Prostate gland (tissue), 2 donors: ENCODE results near the gene TMEM61. TPM values are rescaled to one million over a fixed set of nuclear protein-coding genes. Genes with fewer than 3 reads are reported as not detected.

ENCODE experiments used
- DNase-seq: peaks from one replicate; pipeline ENCODE4 v3.0.0-alpha.2; 2019; ENCODE audit warnings: low spot score
- H3K27ac ChIP-seq, 2 donors: fragments of 200-600 bp; sonication (generic); 2 replicates each; pipeline ENCODE4 v1.5.1; 2017 to 2019
- H3K27me3 ChIP-seq: fragments of 200-600 bp; sonication (generic); replicated peaks from 2 replicates; pipeline ENCODE4 v1.5.1; 2019; ENCODE audit not compliant: insufficient read depth
- H3K36me3 ChIP-seq, 2 donors: fragments of 200-600 bp; sonication (generic); 1 replicate in 1 of 2; 2 replicates in 1 of 2; pipeline versions ENCODE4 v1.5.1 to v1.8.1; 2017 to 2019
- H3K4me1 ChIP-seq: fragments of 200-600 bp; sonication (generic); replicated peaks from 2 replicates; pipeline ENCODE4 v1.5.1; 2019
- H3K4me3 ChIP-seq, 2 donors: fragments of 200-600 bp; sonication (generic); 2 replicates each; pipeline ENCODE4 v1.5.1; 2017 to 2019
- H3K9me3 ChIP-seq: fragments of 200-600 bp; sonication (generic); 2 replicates; pipeline ENCODE4 v1.5.1; 2017
- CTCF ChIP-seq, 4 experiments: fragments of 200-600 bp in 2 of 4; fragments of 450-650 bp in 2 of 4; sonication (generic) in 2 of 4; IDR thresholded peaks; 1 replicate in 3 of 4; 2 replicates in 1 of 4; pipeline ENCODE4 v1.5.1; 2016 to 2019; ENCODE audit warnings: antibody characterized with exemption in 4 of 4, mild to moderate bottlenecking in 2 of 4, moderate library complexity in 2 of 4
- POLR2A ChIP-seq: fragments of 450-650 bp; IDR thresholded peaks from one replicate; pipeline ENCODE4 v1.6.1; 2016; ENCODE audit warnings: antibody characterized with exemption, mild to moderate bottlenecking
- POLR2AphosphoS5 ChIP-seq: sonication (generic); formaldehyde crosslinking; IDR thresholded peaks from one replicate; pipeline ENCODE4 v1.6.1; 2017; ENCODE audit warnings: antibody characterized with exemption
- WGBS: methylation state at CpG from one replicate; pipeline ENCODE4 v1.1.5; 2018; 5-methylcytosine and 5-hydroxymethylcytosine counted together
- intact Hi-C: fragments of 100-400 bp; cut with DNase I; formaldehyde crosslinking; loops from one replicate; pipeline ENCODE4 v1.14.2; 2022
- total RNA-seq, 2 donors: library from RNA; depleted of rRNA; stranded (reverse); fragments of >200 nt; gene quantifications; one replicate each; pipeline ENCODE4 v1.1.0, GENCODE V29; 2016

The TMEM61 gene
- total RNA-seq, 2 donors from 2014 or later, result 2.4 to 5.4 TPM

- no peak for TF ChIP-seq POLR2AphosphoS5
- TF ChIP-seq POLR2A, result no peak
- TF ChIP-seq CTCF (IDR thresholded peaks at IDR 0.05), result no peak
- intact Hi-C loops, result no loop called here
- peaks cover 3% of the 10 kb centered on the region for H3K4me1 ChIP-seq
- H3K9me3 ChIP-seq, result no peaks in the 10 kb centered on the region
- H3K27ac ChIP-seq, result no peak overlapping the region
- 83% methylated on average over 8 of the region's 8 CpGs for WGBS
- H3K27me3 ChIP-seq, result no peaks in the 10 kb centered on the region
- H3K4me3 ChIP-seq, result no peak overlapping the region
- H3K36me3 ChIP-seq, result no peaks in the 10 kb centered on the region
- DNase-seq, result no peak
These were observed 9.0 kb downstream of the TMEM61 start for GRCh38 chr1:54989473-54989872.

GRCh38 chr1:54989968-54990810 is 9.8 kb downstream of the TMEM61 start:
- Histone ChIP-seq H3K9me3 (no peaks in the 10 kb centered on the region), H3K36me3 (no peaks in the 10 kb centered on the region), H3K27ac (no peak overlapping the region), H3K27me3 (no peaks in the 10 kb centered on the region), H3K4me3 (no peak overlapping the region), H3K4me1 (peaks cover 3% of the 10 kb centered on the region)
- TF ChIP-seq POLR2AphosphoS5 (no peak), POLR2A (no peak), CTCF (IDR thresholded peaks at IDR 0.05) (no peak)
- DNase-seq, result no peak
- intact Hi-C loops, result no loop called here
- WGBS, result 76% methylated on average over 13 of the region's 13 CpGs

GRCh38 chr1:54990916-54991315 is 10.5 kb downstream of the TMEM61 start:
- intact Hi-C loops, result no loop called here
- Histone ChIP-seq H3K36me3 (no peaks in the 10 kb centered on the region), H3K9me3 (no peaks in the 10 kb centered on the region), H3K27me3 (no peaks in the 10 kb centered on the region), H3K4me1 (peaks cover 3% of the 10 kb centered on the region), H3K4me3 (no peak overlapping the region), H3K27ac (no peak overlapping the region)
- DNase-seq, result no peak
- TF ChIP-seq POLR2AphosphoS5 (no peak), CTCF (IDR thresholded peaks at IDR 0.05) (no peak), POLR2A (no peak)
- 80% methylated on average over 3 of the region's 4 CpGs for WGBS

- H3K9me3 ChIP-seq, result no peaks in the 10 kb centered on the region
- H3K4me1 ChIP-seq, result peaks cover 3% of the 10 kb centered on the region
- no peak for DNase-seq
- intact Hi-C loops, result no loop called here
- H3K27ac ChIP-seq, result no peak overlapping the region
- H3K36me3 ChIP-seq, result no peaks in the 10 kb centered on the region
- no peaks in the 10 kb centered on the region for H3K27me3 ChIP-seq
- TF ChIP-seq CTCF (IDR thresholded peaks at IDR 0.05) (no peak), POLR2AphosphoS5 (no peak), POLR2A (no peak)
- 71% methylated on average over 11 of the region's 12 CpGs for WGBS
- no peak overlapping the region for H3K4me3 ChIP-seq
These were observed 11.5 kb downstream of the TMEM61 start for GRCh38 chr1:54991939-54992338.

- 92% methylated on average over 6 of the region's 6 CpGs for WGBS
- intact Hi-C loops, result no loop called here
- H3K4me1 ChIP-seq, result no peaks in the 10 kb centered on the region
- no peaks in the 10 kb centered on the region for H3K27me3 ChIP-seq
- TF ChIP-seq POLR2AphosphoS5 (no peak), POLR2A (no peak), CTCF (IDR thresholded peaks at IDR 0.05) (no peak)
- H3K27ac ChIP-seq, result no peak overlapping the region
- H3K4me3 ChIP-seq, result no peak overlapping the region
- H3K36me3 ChIP-seq, result no peaks in the 10 kb centered on the region
- no peaks in the 10 kb centered on the region for H3K9me3 ChIP-seq
- no peak for DNase-seq
These were observed 12.7 kb downstream of the TMEM61 start for GRCh38 chr1:54993140-54993539.
